Measurements from ENCODE around the gene SIK3.

Gene SIK3

DNA sequence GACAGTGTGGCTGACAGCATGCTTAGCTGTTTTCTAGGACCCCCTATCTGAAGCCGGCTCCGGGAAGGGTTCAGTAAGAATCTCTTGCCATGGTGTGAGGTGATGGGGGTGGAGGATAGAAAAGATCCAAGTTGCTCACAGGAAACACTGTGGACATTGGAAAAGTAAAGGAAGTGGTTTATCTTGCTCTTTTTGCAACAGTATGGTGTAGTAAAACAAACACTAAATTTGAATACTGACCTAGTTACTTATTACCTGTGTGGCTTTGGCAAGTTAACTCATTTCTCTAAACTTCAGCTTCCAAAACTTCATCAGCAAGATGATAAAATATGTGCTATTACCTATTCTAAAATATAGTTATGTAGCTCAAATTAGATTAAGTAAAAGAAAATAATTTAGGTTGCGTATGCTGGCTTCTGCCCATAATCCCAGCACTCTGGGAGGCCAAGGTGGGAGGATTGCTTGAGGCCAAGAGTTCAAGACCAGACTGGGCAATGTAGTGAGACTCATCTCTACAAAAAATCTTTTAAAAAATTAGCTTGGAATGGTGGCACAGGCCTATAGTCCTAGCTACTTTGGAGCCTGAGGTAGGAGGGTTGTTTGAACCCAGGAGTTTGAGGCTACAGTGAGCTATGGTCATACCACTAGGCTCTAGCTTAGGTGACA lies 209.2 kb downstream of the SIK3 start:
- no peaks in the 10 kb centered on the region for H4K20me1 ChIP-seq (ENCODE audit: insufficient read depth, low read length)
- no peak overlapping the region for H3K4me3 ChIP-seq (ENCODE audit: low read depth in 1 of 2, low read length in 2 of 2)
- no peaks in the 10 kb centered on the region for H3K9me3 ChIP-seq (ENCODE audit: insufficient read depth, low read length, severe bottlenecking)
- no peak overlapping the region for H3K4me2 ChIP-seq (ENCODE audit: insufficient read depth, low read length)
- no peak for TF ChIP-seq EZH2 (IDR thresholded peaks at IDR 0.05; ENCODE audit: borderline replicate concordance, low read depth, low read length, severe bottlenecking)
- TF ChIP-seq, protein P1, sequence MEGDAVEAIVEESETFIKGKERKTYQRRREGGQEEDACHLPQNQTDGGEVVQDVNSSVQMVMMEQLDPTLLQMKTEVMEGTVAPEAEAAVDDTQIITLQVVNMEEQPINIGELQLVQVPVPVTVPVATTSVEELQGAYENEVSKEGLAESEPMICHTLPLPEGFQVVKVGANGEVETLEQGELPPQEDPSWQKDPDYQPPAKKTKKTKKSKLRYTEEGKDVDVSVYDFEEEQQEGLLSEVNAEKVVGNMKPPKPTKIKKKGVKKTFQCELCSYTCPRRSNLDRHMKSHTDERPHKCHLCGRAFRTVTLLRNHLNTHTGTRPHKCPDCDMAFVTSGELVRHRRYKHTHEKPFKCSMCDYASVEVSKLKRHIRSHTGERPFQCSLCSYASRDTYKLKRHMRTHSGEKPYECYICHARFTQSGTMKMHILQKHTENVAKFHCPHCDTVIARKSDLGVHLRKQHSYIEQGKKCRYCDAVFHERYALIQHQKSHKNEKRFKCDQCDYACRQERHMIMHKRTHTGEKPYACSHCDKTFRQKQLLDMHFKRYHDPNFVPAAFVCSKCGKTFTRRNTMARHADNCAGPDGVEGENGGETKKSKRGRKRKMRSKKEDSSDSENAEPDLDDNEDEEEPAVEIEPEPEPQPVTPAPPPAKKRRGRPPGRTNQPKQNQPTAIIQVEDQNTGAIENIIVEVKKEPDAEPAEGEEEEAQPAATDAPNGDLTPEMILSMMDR (IDR thresholded peaks at IDR 0.05; ENCODE audit: borderline replicate concordance, extremely low read depth, low read length, poor library complexity, severe bottlenecking) = no peak
- H3K36me3 ChIP-seq (ENCODE audit: insufficient read depth, low read length) = peaks cover 12% of the 10 kb centered on the region; the same call in 1 of the 2 replicates
- ATAC-seq (ENCODE audit: insufficient read depth, low read depth) (no peak), DNase-seq (no peak)
- H3K4me1 ChIP-seq (ENCODE audit: insufficient read depth, low read length) = no peaks in the 10 kb centered on the region
- H3K79me2 ChIP-seq (ENCODE audit: insufficient read depth, low read length) = no peaks in the 10 kb centered on the region
- H2AFZ ChIP-seq (ENCODE audit: low read depth, low read length) = no peak overlapping the region
- no peaks in the 10 kb centered on the region for H3K27me3 ChIP-seq (ENCODE audit: insufficient read depth, low read length, poor library complexity)
- no peak overlapping the region for H3K9ac ChIP-seq (ENCODE audit: low read depth, low read length)
- H3K27ac ChIP-seq (ENCODE audit: low read length) = no peak overlapping the region

DNA sequence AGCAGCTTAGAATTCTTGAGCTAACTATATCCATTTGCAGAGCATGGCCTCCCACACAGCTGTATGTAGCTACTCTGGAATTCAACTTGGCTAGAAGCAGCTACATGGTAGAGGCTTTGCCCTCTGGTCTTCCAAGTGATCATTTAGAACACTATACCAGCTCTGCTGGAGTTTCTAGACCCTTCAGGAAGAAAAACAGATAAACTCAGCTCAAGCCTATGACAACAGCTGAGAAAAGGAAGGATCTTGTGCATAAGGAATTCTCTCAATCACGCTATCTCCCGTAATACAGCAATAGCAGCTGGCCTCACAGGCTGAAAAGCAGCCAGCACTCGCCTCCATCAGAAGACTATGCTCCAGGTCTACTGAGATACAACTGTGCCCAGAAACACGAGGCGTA lies 210.2 kb downstream of the SIK3 start:
- no peak for ATAC-seq (ENCODE audit: insufficient read depth, low read depth)
- H3K27me3 ChIP-seq (ENCODE audit: insufficient read depth, low read length, poor library complexity) = no peaks in the 10 kb centered on the region
- H3K4me2 ChIP-seq (ENCODE audit: insufficient read depth, low read length) = no peak overlapping the region
- no peak overlapping the region for H2AFZ ChIP-seq (ENCODE audit: low read depth, low read length)
- no peaks in the 10 kb centered on the region for H4K20me1 ChIP-seq (ENCODE audit: insufficient read depth, low read length)
- H3K36me3 ChIP-seq (ENCODE audit: insufficient read depth, low read length) = peaks cover 2% of the 10 kb centered on the region; the same call in 1 of the 2 replicates
- H3K79me2 ChIP-seq (ENCODE audit: insufficient read depth, low read length) = no peaks in the 10 kb centered on the region
- no peak for DNase-seq
- H3K9ac ChIP-seq (ENCODE audit: low read depth, low read length) = no peak overlapping the region
- H3K27ac ChIP-seq (ENCODE audit: low read length) = no peak overlapping the region
- H3K4me3 ChIP-seq (ENCODE audit: low read depth in 1 of 2, low read length in 2 of 2) = no peak overlapping the region
- no peaks in the 10 kb centered on the region for H3K9me3 ChIP-seq (ENCODE audit: insufficient read depth, low read length, severe bottlenecking)
- no peak for TF ChIP-seq EZH2 (IDR thresholded peaks at IDR 0.05; ENCODE audit: borderline replicate concordance, low read depth, low read length, severe bottlenecking)
- H3K4me1 ChIP-seq (ENCODE audit: insufficient read depth, low read length) = no peaks in the 10 kb centered on the region

DNA sequence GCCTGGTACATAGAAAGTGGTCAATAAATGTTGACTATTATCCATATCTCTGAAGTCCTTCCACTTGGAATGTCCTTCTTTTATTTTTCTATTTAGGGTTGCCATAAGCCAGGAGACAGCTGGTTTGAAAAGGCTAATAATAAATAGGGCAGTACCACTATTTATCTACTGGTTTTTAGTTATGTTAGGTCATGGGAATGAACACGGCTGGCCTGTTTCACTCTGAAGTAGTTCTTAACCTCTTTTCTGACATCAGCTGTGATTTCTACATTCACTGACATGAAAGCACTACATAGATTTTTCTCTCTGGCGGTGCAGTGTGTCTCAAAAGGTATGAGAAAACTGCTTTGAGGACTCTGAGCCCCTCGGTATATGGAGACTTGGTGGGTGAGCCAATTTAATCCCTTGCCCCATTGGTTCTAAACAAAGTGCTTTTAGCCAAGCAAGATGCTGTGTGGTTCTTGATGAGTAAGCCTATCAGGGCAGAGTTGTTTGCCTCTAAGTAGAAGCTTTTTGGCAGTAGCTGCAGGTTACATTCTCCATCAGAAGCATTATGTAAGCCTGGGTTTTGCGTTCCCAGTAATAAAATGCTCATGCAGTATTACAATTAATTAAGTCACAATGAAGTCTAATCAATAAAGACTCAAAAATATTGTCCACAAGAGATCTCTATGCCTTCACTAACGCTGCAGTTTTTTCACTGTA lies 212.1 kb downstream of the SIK3 start:
- Histone ChIP-seq H3K4me1 (ENCODE audit: insufficient read depth, low read length) (no peaks in the 10 kb centered on the region), H3K9ac (ENCODE audit: low read depth, low read length) (no peak overlapping the region), H3K4me2 (ENCODE audit: insufficient read depth, low read length) (no peak overlapping the region), H3K79me2 (ENCODE audit: insufficient read depth, low read length) (no peaks in the 10 kb centered on the region), H4K20me1 (ENCODE audit: insufficient read depth, low read length) (no peaks in the 10 kb centered on the region), H3K36me3 (ENCODE audit: insufficient read depth, low read length) (no peaks in the 10 kb centered on the region; the same call in 1 of the 2 replicates), H3K9me3 (ENCODE audit: insufficient read depth, low read length, severe bottlenecking) (no peaks in the 10 kb centered on the region), H3K4me3 (ENCODE audit: low read depth in 1 of 2, low read length in 2 of 2) (no peak overlapping the region), H3K27me3 (ENCODE audit: insufficient read depth, low read length, poor library complexity) (no peaks in the 10 kb centered on the region), H3K27ac (ENCODE audit: low read length) (no peak overlapping the region), H2AFZ (ENCODE audit: low read depth, low read length) (no peak overlapping the region)
- DNase-seq = no peak
- ATAC-seq (ENCODE audit: insufficient read depth, low read depth) = no peak
- no peak for TF ChIP-seq EZH2 (IDR thresholded peaks at IDR 0.05; ENCODE audit: borderline replicate concordance, low read depth, low read length, severe bottlenecking)
- TF ChIP-seq, protein P1 (IDR thresholded peaks at IDR 0.05; ENCODE audit: borderline replicate concordance, extremely low read depth, low read length, poor library complexity, severe bottlenecking) = no peak

- Histone ChIP-seq H4K20me1 (ENCODE audit: insufficient read depth, low read length) (no peaks in the 10 kb centered on the region), H3K79me2 (ENCODE audit: insufficient read depth, low read length) (no peaks in the 10 kb centered on the region), H3K4me3 (ENCODE audit: low read depth in 1 of 2, low read length in 2 of 2) (no peak overlapping the region), H3K27ac (ENCODE audit: low read length) (no peak overlapping the region), H3K27me3 (ENCODE audit: insufficient read depth, low read length, poor library complexity) (no peaks in the 10 kb centered on the region), H3K4me2 (ENCODE audit: insufficient read depth, low read length) (no peak overlapping the region), H3K9me3 (ENCODE audit: insufficient read depth, low read length, severe bottlenecking) (no peaks in the 10 kb centered on the region), H3K36me3 (ENCODE audit: insufficient read depth, low read length) (no peaks in the 10 kb centered on the region), H2AFZ (ENCODE audit: low read depth, low read length) (no peak overlapping the region), H3K9ac (ENCODE audit: low read depth, low read length) (no peak overlapping the region), H3K4me1 (ENCODE audit: insufficient read depth, low read length) (no peaks in the 10 kb centered on the region)
- ATAC-seq (ENCODE audit: insufficient read depth, low read depth) = no peak
- TF ChIP-seq, protein P1 (IDR thresholded peaks at IDR 0.05; ENCODE audit: borderline replicate concordance, extremely low read depth, low read length, poor library complexity, severe bottlenecking) = no peak
- TF ChIP-seq EZH2 (IDR thresholded peaks at IDR 0.05; ENCODE audit: borderline replicate concordance, low read depth, low read length, severe bottlenecking) = no peak
- DNase-seq = no peak
Measured at GRCh38 chr11:116882386-116882785, 215.8 kb downstream of the SIK3 start.
